ENCODE data around the gene IFT25.
"Not testable (repeated sequence)": the region's sequence is repeated elsewhere in the genome, so short reads cannot be mapped to it uniquely, and the experiment has no call there.

IFT25 gene

DNA sequence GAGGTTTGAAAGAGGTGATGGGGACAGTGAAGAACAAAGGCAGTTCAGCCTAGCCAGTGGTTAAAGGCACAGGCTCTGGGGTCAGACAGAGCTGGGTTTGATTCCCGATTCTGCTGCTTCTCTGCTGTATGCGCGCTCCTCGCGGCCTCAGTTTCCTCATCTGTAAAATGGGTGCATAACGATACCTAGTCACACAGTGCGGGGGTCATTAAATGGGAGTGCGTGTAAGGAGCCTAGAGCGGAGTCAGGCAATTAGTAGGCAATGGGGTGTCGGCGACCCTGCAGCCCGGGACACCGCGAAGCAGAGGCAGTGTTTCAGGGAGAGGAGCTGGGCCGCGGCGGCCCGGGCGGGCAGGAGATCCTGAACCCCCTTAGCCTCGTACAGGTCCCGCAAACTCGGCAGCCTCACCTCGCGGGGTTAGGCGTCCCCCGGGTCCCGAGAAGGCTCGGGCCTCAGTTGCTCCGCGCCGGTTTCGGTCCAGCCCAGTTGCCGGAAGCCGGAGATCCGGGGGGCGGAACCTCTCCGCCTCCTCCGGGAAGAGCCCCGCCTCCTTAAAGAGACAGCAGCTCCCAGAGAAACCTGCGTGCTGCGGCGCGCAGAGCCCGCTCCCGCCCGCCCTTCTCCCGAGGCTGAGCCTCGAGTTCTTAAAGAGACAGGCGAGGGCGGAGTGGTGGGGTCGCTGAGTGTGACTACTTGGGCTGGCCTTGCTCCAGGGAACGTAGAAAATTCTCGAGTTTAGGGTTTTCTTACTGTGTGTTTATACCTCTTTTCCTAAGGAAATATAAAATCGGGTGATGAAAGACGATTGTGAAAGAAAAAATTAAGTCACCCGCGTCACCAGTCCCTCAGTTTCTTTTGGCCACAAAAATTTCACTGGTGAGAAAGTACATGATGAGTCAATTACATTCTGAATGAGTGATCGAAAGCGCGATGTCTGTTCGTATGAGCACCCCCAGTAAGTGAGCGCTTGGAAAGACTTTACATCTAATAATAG lies 55.9 kb downstream of the IFT25 start, which contains the start of gene YIPF1:
Gene YIPF1 (minus strand): TSS at position 494 of the 995 bp plus-strand sequence. CDS start 860 bp downstream, outside the sequence.
- peak; percentile 63 to 71 for DNase-seq (ENCODE audit: low read depth in 2 of 2, low spot score in 1 of 2)

DNA sequence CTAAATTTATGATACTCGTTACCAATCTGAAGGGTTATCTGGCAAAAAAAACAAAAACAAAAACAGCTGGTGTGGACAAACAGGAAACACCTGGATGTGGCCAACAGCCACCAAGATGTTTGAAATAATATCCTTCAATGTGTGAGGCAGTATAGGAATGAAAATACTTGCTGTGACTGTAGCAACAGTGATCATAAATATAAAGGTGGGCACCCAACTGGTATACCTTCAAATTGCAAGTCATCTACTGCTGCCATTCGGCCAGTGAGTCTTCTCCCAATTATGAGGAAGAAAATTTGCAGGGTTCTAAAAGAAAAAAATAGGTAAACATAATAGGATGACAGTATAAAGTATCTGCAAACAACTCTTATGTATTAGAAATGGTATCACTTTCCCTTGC lies 56.8 kb downstream of the IFT25 start:
- no peak for DNase-seq (ENCODE audit: low read depth in 2 of 2, low spot score in 1 of 2)

DNA sequence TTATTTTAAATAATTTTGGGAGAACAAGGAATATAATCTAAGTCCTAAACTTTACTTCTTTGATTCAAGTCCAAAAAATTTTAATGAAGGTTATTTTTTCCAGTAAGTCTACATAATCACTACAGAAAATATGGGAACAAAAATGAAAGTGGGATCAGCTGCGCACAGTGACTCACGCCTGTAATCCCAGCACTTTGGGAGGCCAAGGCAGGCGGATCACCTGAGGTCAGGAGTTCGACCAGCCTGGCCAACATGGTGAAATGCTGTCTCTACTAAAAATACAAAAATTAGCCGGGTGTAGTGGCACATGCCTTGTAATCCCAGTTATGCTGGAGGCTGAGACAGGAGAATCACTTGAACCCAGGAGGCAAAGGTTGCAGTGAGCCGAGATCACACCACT lies 61.9 kb downstream of the IFT25 start:
- DNase-seq (ENCODE audit: low read depth in 2 of 2, low spot score in 1 of 2): not testable (repeated sequence)

DNA sequence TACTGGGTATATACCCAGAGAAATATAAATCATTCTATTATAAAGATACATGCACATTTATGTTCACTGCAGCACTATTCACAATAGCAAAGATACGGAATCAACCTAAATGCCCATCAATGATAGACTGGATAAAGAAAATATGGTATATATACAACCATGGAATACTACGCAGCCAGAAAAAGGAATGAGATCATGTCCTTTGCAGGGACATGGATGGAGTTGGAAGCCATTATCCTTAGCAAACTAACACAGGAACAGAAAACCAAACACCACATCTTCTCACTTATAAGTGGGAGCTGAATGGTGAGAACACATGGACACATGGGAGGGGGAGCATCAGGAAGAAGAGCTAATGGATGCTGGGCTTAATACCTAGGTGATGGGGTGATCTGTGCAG lies 63.6 kb downstream of the IFT25 start:
- DNase-seq (ENCODE audit: low read depth in 2 of 2, low spot score in 1 of 2): not testable (repeated sequence)

DNA sequence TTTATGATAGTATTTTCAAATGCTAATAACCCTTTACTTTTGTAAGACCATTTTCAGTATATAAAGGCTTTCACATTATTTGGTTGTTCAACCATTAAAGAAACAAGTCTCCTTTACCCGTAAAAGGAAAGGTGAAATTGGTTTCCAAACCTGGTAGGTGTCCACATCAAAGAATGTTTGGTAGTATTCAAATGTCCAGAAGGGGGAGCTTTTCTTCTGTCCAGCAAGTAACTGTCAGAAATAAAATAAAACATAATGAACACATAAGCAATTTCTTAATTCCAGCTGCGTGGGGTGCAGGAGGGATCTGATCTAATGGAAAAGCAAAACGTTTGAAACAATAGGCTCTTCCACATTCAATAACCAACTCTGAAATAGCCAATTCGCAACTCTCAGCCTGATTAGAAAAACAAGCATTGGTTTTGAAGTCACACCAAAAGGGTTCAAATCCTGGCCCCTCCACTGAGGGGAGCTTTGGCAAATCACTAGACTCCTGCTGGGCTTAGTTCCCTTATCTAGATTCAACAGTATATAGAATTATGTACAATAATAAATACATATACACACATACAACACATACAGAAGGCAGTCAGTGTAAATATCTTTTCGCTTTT lies 66.9 kb downstream of the IFT25 start:
- DNase-seq (ENCODE audit: low read depth in 2 of 2, low spot score in 1 of 2): no peak

DNA sequence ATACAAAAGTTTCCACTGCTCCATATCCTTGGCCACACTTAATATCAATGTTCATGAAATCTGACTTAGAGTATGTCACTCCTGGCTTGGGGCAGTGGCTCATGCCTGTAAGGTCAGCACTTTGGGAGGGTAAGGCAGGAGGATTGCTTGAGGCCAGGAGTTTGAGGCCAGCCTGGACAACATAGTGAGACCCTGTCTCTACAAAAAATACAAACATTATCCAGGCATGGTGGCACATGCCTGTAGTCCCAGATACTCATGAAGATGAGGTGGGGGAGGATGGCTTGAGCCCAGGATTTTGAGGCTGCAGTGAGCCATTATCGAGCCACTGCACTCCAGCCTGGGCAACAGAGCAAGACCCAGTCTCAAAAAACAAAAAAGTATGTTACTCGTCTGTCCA lies 70.3 kb downstream of the IFT25 start:
- not testable (repeated sequence) for DNase-seq (ENCODE audit: low read depth in 2 of 2, low spot score in 1 of 2)

DNA sequence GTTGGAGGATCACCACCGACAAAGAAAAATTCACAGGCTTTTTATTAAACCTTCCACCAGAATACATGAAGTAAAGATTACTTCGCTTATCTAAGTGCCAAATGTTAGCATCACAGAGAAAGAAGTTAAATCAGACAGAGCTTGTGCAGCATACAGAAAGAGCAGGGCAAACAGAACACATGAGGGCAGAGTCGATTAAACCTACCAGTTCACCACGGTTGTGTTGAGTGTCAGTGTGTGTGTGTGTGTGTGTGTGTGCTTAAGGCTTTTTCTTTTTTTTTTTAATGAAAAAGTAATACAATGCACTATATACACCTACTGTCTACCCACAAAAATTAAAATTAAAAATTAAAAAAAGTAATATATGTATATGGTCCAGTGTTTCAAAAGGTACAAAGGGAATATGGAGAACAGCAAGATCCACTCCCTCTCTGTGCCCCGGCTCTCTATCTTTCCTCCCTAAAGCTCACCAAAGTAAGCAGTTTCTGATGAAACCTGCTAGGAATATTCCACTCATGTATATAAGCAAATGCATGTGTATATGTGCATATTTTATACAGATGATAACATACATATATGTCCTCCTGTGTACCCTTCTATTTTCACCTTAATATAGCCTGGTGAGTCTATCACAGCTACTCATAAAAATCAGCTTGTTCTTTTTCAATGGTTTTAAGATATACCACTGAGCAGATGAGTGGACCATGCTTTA lies 73.6 kb downstream of the IFT25 start:
- DNase-seq (ENCODE audit: low read depth in 2 of 2, low spot score in 1 of 2): no peak
